WTC11 (cell line): ENCODE results near the gene IYD. TPM values are rescaled to one million over a fixed set of nuclear protein-coding genes. Genes with fewer than 3 reads are reported as not detected.

Source experiments
- ATAC-seq: fragments of 200-7000 bp; cut with Tn5 transposase; 2 replicates; pipeline ENCODE4 v1.10.0; 2021; ENCODE audit warnings: mild to moderate bottlenecking, moderate library complexity
- CTCF ChIA-PET: fragments of 300-600 bp; sonication (Branson Sonifier 250); formaldehyde crosslinking; loops from one replicate; lab custom pipeline; 2021; ENCODE audit warnings: antibody characterized with exemption; lab: Charles Lee
- POLR2A ChIA-PET: fragments of 350-600 bp; sonication (Branson Sonifier 250); formaldehyde crosslinking; loops from one replicate; lab custom pipeline; 2021; ENCODE audit warnings: antibody characterized with exemption; lab: Charles Lee
- DNase-seq: peaks from one replicate; pipeline ENCODE4 v3.0.0; 2021; ENCODE audit warnings: low spot score
- H3K27ac Mint-ChIP-seq: 2 replicates; pipeline ENCODE4 v1.8.0; 2021; ENCODE audit warnings: mixed read lengths
- H3K27me3 Mint-ChIP-seq: 2 replicates; pipeline ENCODE4 v1.8.0; 2021; ENCODE audit warnings: low read depth, mild to moderate bottlenecking, moderate library complexity, mixed read lengths
- H3K36me3 Mint-ChIP-seq: 2 replicates; pipeline ENCODE4 v1.8.0; 2021; ENCODE audit warnings: mixed read lengths
- H3K4me1 Mint-ChIP-seq: 2 replicates; pipeline ENCODE4 v1.8.0; 2022; ENCODE audit warnings: mixed read lengths
- H3K4me3 Mint-ChIP-seq: 2 replicates; pipeline ENCODE4 v1.8.0; 2021; ENCODE audit warnings: mild to moderate bottlenecking, moderate library complexity, mixed read lengths
- H3K9me3 Mint-ChIP-seq: 2 replicates; pipeline ENCODE4 v1.8.0; 2021; ENCODE audit warnings: mixed read lengths
- ATF3 ChIP-seq: sonication (generic); formaldehyde crosslinking; conservative IDR thresholded peaks from 2 replicates; pipeline ENCODE4 v1.8.1; 2022; ENCODE audit warnings: mild to moderate bottlenecking, missing genetic modification reagents
- CDX4 ChIP-seq: fragments of 250-450 bp; sonication (Bioruptor Pico); IDR thresholded peaks from 2 replicates; pipeline ENCODE4 v1.9.0; 2021; ENCODE audit warnings: moderate library complexity, mild to moderate bottlenecking, inconsistent platforms, borderline replicate concordance
- CREB1 ChIP-seq: sonication (generic); formaldehyde crosslinking; IDR thresholded peaks from 2 replicates; pipeline ENCODE4 v1.8.0; 2023; ENCODE audit warnings: mild to moderate bottlenecking, missing genetic modification reagents
- CREM ChIP-seq: sonication (generic); formaldehyde crosslinking; IDR thresholded peaks from 2 replicates; pipeline ENCODE4 v1.8.1; 2022; ENCODE audit warnings: mild to moderate bottlenecking, missing genetic modification reagents, moderate library complexity
- E2F5 ChIP-seq: sonication (generic); formaldehyde crosslinking; IDR thresholded peaks from 2 replicates; pipeline ENCODE4 v1.8.1; 2022; ENCODE audit warnings: mild to moderate bottlenecking, moderate library complexity, missing genetic modification reagents
- ERG ChIP-seq: fragments of 250-450 bp; sonication (Bioruptor Pico); IDR thresholded peaks from 2 replicates; pipeline ENCODE4 v1.8.0; 2021; ENCODE audit warnings: mild to moderate bottlenecking
- FOXK1 ChIP-seq: sonication (generic); formaldehyde crosslinking; IDR thresholded peaks from 2 replicates; pipeline ENCODE4 v1.8.0; 2022; ENCODE audit warnings: mild to moderate bottlenecking, moderate library complexity, missing genetic modification reagents
- FOXP1 ChIP-seq: sonication (generic); formaldehyde crosslinking; IDR thresholded peaks from 2 replicates; pipeline ENCODE4 v1.8.0; 2022; ENCODE audit warnings: missing genetic modification reagents, mild to moderate bottlenecking, moderate library complexity, borderline replicate concordance
- MXD4 ChIP-seq: fragments of 250-450 bp; sonication (Bioruptor Pico); IDR thresholded peaks from 2 replicates; pipeline ENCODE4 v1.8.0; 2021; ENCODE audit warnings: mild to moderate bottlenecking, moderate library complexity, borderline replicate concordance
- NFATC4 ChIP-seq: fragments of 250-450 bp; sonication (Bioruptor Pico); IDR thresholded peaks from 2 replicates; pipeline ENCODE4 v1.9.0; 2021; ENCODE audit warnings: mild to moderate bottlenecking
- NR1H2 ChIP-seq: sonication (generic); formaldehyde crosslinking; IDR thresholded peaks from 2 replicates; pipeline ENCODE4 v1.9.0; 2021; ENCODE audit warnings: mild to moderate bottlenecking, moderate library complexity, missing genetic modification reagents
- NR2C2 ChIP-seq: sonication (generic); formaldehyde crosslinking; IDR thresholded peaks from 2 replicates; pipeline ENCODE4 v1.8.0; 2022; ENCODE audit warnings: mild to moderate bottlenecking, missing genetic modification reagents
- OVOL2 ChIP-seq: fragments of 250-450 bp; sonication (Bioruptor Pico); IDR thresholded peaks from 2 replicates; pipeline ENCODE4 v1.9.0; 2021; ENCODE audit warnings: mild to moderate bottlenecking, borderline replicate concordance
- PRRX2 ChIP-seq: fragments of 250-450 bp; sonication (Bioruptor Pico); IDR thresholded peaks from 2 replicates; pipeline ENCODE4 v1.8.0; 2021; ENCODE audit warnings: mild to moderate bottlenecking
- SMAD3 ChIP-seq: sonication (generic); formaldehyde crosslinking; IDR thresholded peaks from 2 replicates; pipeline ENCODE4 v1.8.0; 2022; ENCODE audit warnings: missing genetic modification reagents, mild to moderate bottlenecking, borderline replicate concordance
- STAT6 ChIP-seq: sonication (generic); formaldehyde crosslinking; conservative IDR thresholded peaks from 2 replicates; pipeline ENCODE4 v1.8.1; 2023; ENCODE audit warnings: mild to moderate bottlenecking, low read depth, missing genetic modification reagents, moderate library complexity
- ZBTB43 ChIP-seq: sonication (generic); formaldehyde crosslinking; IDR thresholded peaks from 2 replicates; pipeline ENCODE4 v1.8.1; 2023; ENCODE audit warnings: mild to moderate bottlenecking, missing genetic modification reagents
- ZNF219 ChIP-seq: sonication (generic); formaldehyde crosslinking; IDR thresholded peaks from 2 replicates; pipeline ENCODE4 v1.8.0; 2023; ENCODE audit warnings: missing genetic modification reagents, mild to moderate bottlenecking, borderline replicate concordance
- ZNF425 ChIP-seq: fragments of 250-450 bp; sonication (Bioruptor Pico); conservative IDR thresholded peaks from 2 replicates; pipeline ENCODE4 v1.9.0; 2021; ENCODE audit warnings: mild to moderate bottlenecking
- ZNF532 ChIP-seq: fragments of 250-450 bp; sonication (Bioruptor Pico); IDR thresholded peaks from 2 replicates; pipeline ENCODE4 v1.9.0; 2021; ENCODE audit warnings: mild to moderate bottlenecking, borderline replicate concordance
- total RNA-seq: library from RNA; stranded (reverse); gene quantifications from 3 replicates; pipeline ENCODE4 v1.2.3, GENCODE V29; 2021

The IYD gene
- total RNA-seq, 1 experiment from 2014 or later = not detected

- H3K9me3 Mint-ChIP-seq = no peaks in the 10 kb centered on the region
- H3K36me3 Mint-ChIP-seq = no peaks in the 10 kb centered on the region
- no peak for DNase-seq
- peaks cover 11% of the 10 kb centered on the region for H3K27me3 Mint-ChIP-seq
- POLR2A ChIA-PET = no interaction called here
- no peak for ATAC-seq
- no peak overlapping the region for H3K27ac Mint-ChIP-seq
- no peak overlapping the region for H3K4me3 Mint-ChIP-seq
- H3K4me1 Mint-ChIP-seq = no peaks in the 10 kb centered on the region
- no peak for TF ChIP-seq CREM
- TF ChIP-seq NR2C2 (CRISPR knock-in tag) = no peak
- no peak for TF ChIP-seq E2F5 (CRISPR knock-in tag)
- TF ChIP-seq ZBTB43 = no peak
- CTCF ChIA-PET = interaction anchor here (1.1 kb wide), 1 partner anchor 426 kb away, joined by 3 read pairs; no protein-coding TSS in a partner anchor
Observed at GRCh38 chr6:150391890-150392289, 23.1 kb downstream of the IYD start.

GRCh38 chr6:150392452-150393220, 23.8 kb downstream of the IYD start:
- H3K9me3 Mint-ChIP-seq = no peaks in the 10 kb centered on the region
- peaks cover 11% of the 10 kb centered on the region for H3K27me3 Mint-ChIP-seq
- CTCF ChIA-PET = no interaction called here
- H3K4me1 Mint-ChIP-seq = no peaks in the 10 kb centered on the region
- DNase-seq = no peak
- H3K36me3 Mint-ChIP-seq = no peaks in the 10 kb centered on the region
- no peak overlapping the region for H3K4me3 Mint-ChIP-seq
- no peak for ATAC-seq
- POLR2A ChIA-PET = no interaction called here
- no peak overlapping the region for H3K27ac Mint-ChIP-seq
- TF ChIP-seq ZNF219 = no peak
- TF ChIP-seq NFATC4 (CRISPR knock-in tag) = no peak
- no peak for TF ChIP-seq OVOL2 (CRISPR knock-in tag)
- no peak for TF ChIP-seq CDX4
- TF ChIP-seq NR1H2 = no peak
- no peak for TF ChIP-seq SMAD3 (CRISPR knock-in tag)
- no peak for TF ChIP-seq ZNF425 (CRISPR knock-in tag)
- no peak for TF ChIP-seq FOXK1 (CRISPR knock-in tag)
- TF ChIP-seq STAT6 (CRISPR knock-in tag) = no peak
- TF ChIP-seq MXD4 (CRISPR knock-in tag) = no peak
- no peak for TF ChIP-seq FOXP1 (CRISPR knock-in tag)
- no peak for TF ChIP-seq ATF3 (CRISPR knock-in tag)
- no peak for TF ChIP-seq PRRX2 (CRISPR knock-in tag)
- no peak for TF ChIP-seq ERG (CRISPR knock-in tag)
- no peak for TF ChIP-seq ZNF532 (CRISPR knock-in tag)
- TF ChIP-seq CREB1 = no peak
